Heart right ventricle (tissue), 16 donors: ENCODE results near the gene TM6SF1. TPM values are rescaled to one million over a fixed set of nuclear protein-coding genes. Genes with fewer than 3 reads are reported as not detected.

Source experiments
- ATAC-seq, 8 donors: fragments of 200-7000 bp; cut with Tn5 transposase; one replicate each; pipeline ENCODE4 v1.9.1; 2020; ENCODE audit warnings: mild to moderate bottlenecking in 8 of 8, moderate library complexity in 8 of 8, moderate number of reproducible peaks in 1 of 8
- DNase-seq, 2 donors: peaks; one replicate each; pipeline ENCODE4 v3.0.0-alpha.2; 2020
- H3K27ac ChIP-seq, 10 donors: fragments of 200-600 bp; sonication (generic) in 2 of 10; one replicate each; pipeline versions ENCODE4 v1.5.0 to v1.8.0; 2020 to 2022; ENCODE audit warnings: mild to moderate bottlenecking in 3 of 10
- H3K27me3 ChIP-seq, 7 donors: fragments of 200-600 bp; one replicate each; pipeline ENCODE4 v1.8.0; 2021 to 2022; ENCODE audit warnings: mild to moderate bottlenecking in 2 of 7
- H3K36me3 ChIP-seq, 9 donors: fragments of 200-600 bp; sonication (generic) in 1 of 9; one replicate each; pipeline versions ENCODE4 v1.5.0 to v1.8.0; 2020 to 2022; ENCODE audit warnings: mild to moderate bottlenecking in 2 of 9
- H3K4me1 ChIP-seq, 9 donors: fragments of 200-600 bp; sonication (generic) in 1 of 9; one replicate each; pipeline versions ENCODE4 v1.5.0 to v1.8.0; 2020 to 2022; ENCODE audit warnings: mild to moderate bottlenecking in 4 of 9
- H3K4me3 ChIP-seq, 10 donors: fragments of 200-600 bp; sonication (generic) in 2 of 10; one replicate each; pipeline versions ENCODE4 v1.5.0 to v1.8.0; 2020 to 2022; ENCODE audit warnings: mild to moderate bottlenecking in 7 of 10, moderate library complexity in 2 of 10
- H3K9me3 ChIP-seq, 11 donors: fragments of 200-600 bp in 10 of 11; sonication (generic) in 2 of 11; one replicate each; pipeline versions ENCODE4 v1.5.0 to v1.8.0; 2013 to 2022; ENCODE audit warnings: mild to moderate bottlenecking in 2 of 11, control low read depth in 1 of 11, moderate library complexity in 1 of 11
- CTCF ChIP-seq, 9 donors: fragments of 200-600 bp; sonication (generic) in 2 of 9; IDR thresholded peaks; one replicate each; pipeline versions ENCODE4 v1.5.0 to v1.8.0; 2021 to 2022; ENCODE audit warnings: antibody characterized with exemption in 9 of 9, mild to moderate bottlenecking in 5 of 9, moderate library complexity in 1 of 9
- WGBS, 2 donors: extraction: QIAGEN DNeasy Blood & Tissue Kit; methylation state at CpG; one replicate each; pipeline ENCODE4 v1.1.7; 2013; ENCODE audit warnings: inconsistent platforms in 1 of 2; 5-methylcytosine and 5-hydroxymethylcytosine counted together
- intact Hi-C, 10 donors: fragments of 100-400 bp; cut with DNase I; formaldehyde crosslinking; loops; one replicate each; pipeline versions ENCODE4 v1.11.1 to v1.14.2; 2022
- polyA plus RNA-seq, 2 donors: library from polyadenylated mRNA; stranded (reverse); fragments of 200-250 nt; gene quantifications; one replicate each; pipeline ENCODE4 v1.2.3, GENCODE V29; 2013
- total RNA-seq, 10 donors: library from RNA; stranded (reverse); fragmentation: NEBNext Ultra II Directional in 3 of 10; extraction: Animal tissue kit (Norgen Biotek cat#: 25700) in 3 of 10; gene quantifications; one replicate each; pipeline versions ENCODE4 v1.2.1 to v1.2.4, GENCODE V29; 2021 to 2023
- donor health status: Arrhythmogenic right ventricular cardiomyopathy.
- donor health status: ischemic (EF 13 %, LVEDD 7.1; RV severe dilation, severe dysfunction).
- donor health status: healthy with polysubstance abuse.
- donor health status: DM: no; HTN: yes; CAD: no.
- donor health status: DM: no; HTN: no; CAD: no.
- donor health status: ischemic (EF 25% LVEDD 6.9; RV normal size, moderate dysfunction).
- donor health status: ischemic (EF 25% LVEDD 5.7; RV mildly dilated, moderate dysfunction).
- donor health status: healthy.
- donor health status: DM: yes; HTN: yes; CAD: no.
- donor health status: Ischemic cardiomyopathy.
- donor health status: ischemic (EF 35%, LVEDD 5.7; RV mildly dilated, moderate dysfunction).
- donor health status: nonischemic (EF 11% LVEDD 7.7; RV severe dilation, severe dysfunction).
- donor health status: DM: yes; HTN: yes; CAD: no.
- donor health status: PGD.
- donor health status: ischemic (EF 29% LVEDD 5.4; RV normal size, mild dysfunction).
- donor health status: nonischemic (EF 23%, LVEDD 6.1; RV moderate dilation, normal function).

Gene TM6SF1
- total and polyA plus RNA-seq, 12 donors = 2.6 to 8.8 (median 4.7) TPM

GRCh38 chr15:83066034-83066733 is 41.3 kb upstream of the TM6SF1 start:
- Histone ChIP-seq H3K27ac (peak overlapping the region; percentile 94 to 100 (median 96)), H3K4me3 (peak overlapping the region; percentile 72 to 99 (median 90)), H3K9me3 (peaks cover 0 to 9% (median 0%) of the 10 kb centered on the region in 11 donors), H3K4me1 (peaks cover 5 to 58% (median 50%) of the 10 kb centered on the region in 9 donors), H3K36me3 (peaks cover 0 to 8% (median 0%) of the 10 kb centered on the region in 9 donors), H3K27me3 (no peaks in the 10 kb centered on the region)
- WGBS, 2 donors = 4 to 5% methylated on average over 42 of the region's 42 CpGs
- DNase-seq (peak in 1 of 2 donors; percentile 11), ATAC-seq (peak in 2 of 8 donors; percentile 2 to 4)
- intact Hi-C loops = loop anchor here in 6 of 10 donors (2.0 to 10.0 kb wide), 7 partner anchors 41 to 141 kb away; partner anchors contain the start of genes C15orf40 (in 4 of the 6), HDGFL3 (in 4 of the 6) and TM6SF1 (in 3 of the 6)
- no peak for TF ChIP-seq CTCF (IDR thresholded peaks at IDR 0.05)

- WGBS, 2 donors = 0 to 1% methylated on average over 74 to 90 of the region's 90 CpGs
- Histone ChIP-seq H3K27ac (peak within 1 kb of the TSS; percentile 94 to 100 (median 96)), H3K27me3 (no peaks in the 10 kb centered on the region), H3K4me3 (peak within 1 kb of the TSS; percentile 72 to 99 (median 90)), H3K36me3 (peaks cover 0 to 8% (median 0%) of the 10 kb centered on the region in 9 donors), H3K9me3 (peaks cover 0 to 9% (median 0%) of the 10 kb centered on the region in 11 donors), H3K4me1 (peaks cover 5 to 50% (median 42%) of the 10 kb centered on the region in 9 donors)
- intact Hi-C loops = loop anchor here in 6 of 10 donors (1.0 to 10.0 kb wide), 8 partner anchors 38 to 140 kb away; partner anchors contain the start of genes C15orf40 (in 4 of the 6), HDGFL3 (in 4 of the 6) and TM6SF1 (in 3 of the 6)
- ATAC-seq = peak; percentile 98 to 99 (median 98)
- peak; percentile 93 to 95 for DNase-seq
- TF ChIP-seq CTCF (IDR thresholded peaks at IDR 0.05) = peak in 3 of 9 donors; percentile 25 to 38 (median 29)
These were observed 40.5 kb upstream of the TM6SF1 start, which contains the start of gene BTBD1 for GRCh38 chr15:83066734-83067637. BTBD1 (minus strand) TSS chr15:83067252; CDS start chr15:83067151, 101 bp downstream.

GRCh38 chr15:83067638-83067962 is 39.8 kb upstream of the TM6SF1 start:
- intact Hi-C loops = loop anchor here in 6 of 10 donors (1.0 to 10.0 kb wide), 8 partner anchors 38 to 140 kb away; partner anchors contain the start of genes C15orf40 (in 4 of the 6), HDGFL3 (in 4 of the 6) and TM6SF1 (in 3 of the 6)
- WGBS, 2 donors = 29 to 37% methylated on average over 12 of the region's 12 CpGs
- H3K4me1 ChIP-seq = peaks cover 5 to 44% (median 36%) of the 10 kb centered on the region in 9 donors
- peak overlapping the region in 9 of 10 donors; percentile 72 to 99 (median 87) for H3K4me3 ChIP-seq
- H3K27ac ChIP-seq = peak overlapping the region; percentile 94 to 100 (median 96)
- peaks cover 0 to 11% (median 0%) of the 10 kb centered on the region in 11 donors for H3K9me3 ChIP-seq
- peaks cover 0 to 3% (median 0%) of the 10 kb centered on the region in 9 donors for H3K36me3 ChIP-seq
- peak in 1 of 9 donors; percentile 1 for TF ChIP-seq CTCF (IDR thresholded peaks at IDR 0.05)
- no peak for DNase-seq
- H3K27me3 ChIP-seq = no peaks in the 10 kb centered on the region
- ATAC-seq = peak in 1 of 8 donors; percentile 66
